Thyroid gland (tissue), 4 donors: ENCODE data around the gene MYH10.

Experiments used
- POLR2A ChIP-seq, 2 donors: fragments of 450-650 bp; IDR thresholded peaks; one replicate each; pipeline ENCODE4 v1.6.1; 2017; ENCODE audit warnings: antibody characterized with exemption in 2 of 2, mild to moderate bottlenecking in 2 of 2, moderate library complexity in 1 of 2
- TF ChIP-seq, protein P1 (sequence below), 6 experiments: fragments of 200-600 bp in 3 of 6; fragments of 450-650 bp in 3 of 6; sonication (generic) in 3 of 6; IDR thresholded peaks; one replicate each; pipeline ENCODE4 v1.5.1; 2016 to 2019; ENCODE audit warnings: antibody characterized with exemption in 6 of 6, mild to moderate bottlenecking in 2 of 6, inconsistent platforms in 1 of 6, moderate library complexity in 1 of 6

DNA sequence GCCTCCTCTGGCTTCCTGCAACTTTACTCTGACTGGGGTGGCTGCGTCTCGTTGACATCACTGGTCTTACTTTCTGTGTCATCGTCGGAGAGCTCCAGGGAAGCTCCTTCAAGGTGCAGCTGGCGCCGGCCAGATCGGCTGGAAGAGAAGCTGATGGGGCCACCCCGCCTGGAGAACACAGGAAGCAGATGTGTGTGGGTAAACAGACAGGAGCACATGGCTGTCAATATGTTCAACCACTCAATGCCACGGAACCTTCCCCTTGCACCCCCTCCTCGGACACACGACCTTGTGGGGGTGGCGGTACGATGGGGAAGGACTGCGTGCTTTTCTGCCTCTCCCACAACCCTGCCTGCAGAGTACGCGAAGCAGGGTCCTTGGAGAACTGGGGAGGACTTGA lies 154.7 kb downstream of the MYH10 start:
- TF ChIP-seq, protein P1, sequence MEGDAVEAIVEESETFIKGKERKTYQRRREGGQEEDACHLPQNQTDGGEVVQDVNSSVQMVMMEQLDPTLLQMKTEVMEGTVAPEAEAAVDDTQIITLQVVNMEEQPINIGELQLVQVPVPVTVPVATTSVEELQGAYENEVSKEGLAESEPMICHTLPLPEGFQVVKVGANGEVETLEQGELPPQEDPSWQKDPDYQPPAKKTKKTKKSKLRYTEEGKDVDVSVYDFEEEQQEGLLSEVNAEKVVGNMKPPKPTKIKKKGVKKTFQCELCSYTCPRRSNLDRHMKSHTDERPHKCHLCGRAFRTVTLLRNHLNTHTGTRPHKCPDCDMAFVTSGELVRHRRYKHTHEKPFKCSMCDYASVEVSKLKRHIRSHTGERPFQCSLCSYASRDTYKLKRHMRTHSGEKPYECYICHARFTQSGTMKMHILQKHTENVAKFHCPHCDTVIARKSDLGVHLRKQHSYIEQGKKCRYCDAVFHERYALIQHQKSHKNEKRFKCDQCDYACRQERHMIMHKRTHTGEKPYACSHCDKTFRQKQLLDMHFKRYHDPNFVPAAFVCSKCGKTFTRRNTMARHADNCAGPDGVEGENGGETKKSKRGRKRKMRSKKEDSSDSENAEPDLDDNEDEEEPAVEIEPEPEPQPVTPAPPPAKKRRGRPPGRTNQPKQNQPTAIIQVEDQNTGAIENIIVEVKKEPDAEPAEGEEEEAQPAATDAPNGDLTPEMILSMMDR (IDR thresholded peaks at IDR 0.05): no peak
- no peak for TF ChIP-seq POLR2A (IDR thresholded peaks at IDR 0.05)
